Measurements from ENCODE around the gene ATG5. TPM values are rescaled to one million over a fixed set of nuclear protein-coding genes. Genes with fewer than 3 reads are reported as not detected.

The ATG5 gene
- total RNA-seq, 2 experiments from 2014 or later, result 31.6 to 36.0 TPM

DNA sequence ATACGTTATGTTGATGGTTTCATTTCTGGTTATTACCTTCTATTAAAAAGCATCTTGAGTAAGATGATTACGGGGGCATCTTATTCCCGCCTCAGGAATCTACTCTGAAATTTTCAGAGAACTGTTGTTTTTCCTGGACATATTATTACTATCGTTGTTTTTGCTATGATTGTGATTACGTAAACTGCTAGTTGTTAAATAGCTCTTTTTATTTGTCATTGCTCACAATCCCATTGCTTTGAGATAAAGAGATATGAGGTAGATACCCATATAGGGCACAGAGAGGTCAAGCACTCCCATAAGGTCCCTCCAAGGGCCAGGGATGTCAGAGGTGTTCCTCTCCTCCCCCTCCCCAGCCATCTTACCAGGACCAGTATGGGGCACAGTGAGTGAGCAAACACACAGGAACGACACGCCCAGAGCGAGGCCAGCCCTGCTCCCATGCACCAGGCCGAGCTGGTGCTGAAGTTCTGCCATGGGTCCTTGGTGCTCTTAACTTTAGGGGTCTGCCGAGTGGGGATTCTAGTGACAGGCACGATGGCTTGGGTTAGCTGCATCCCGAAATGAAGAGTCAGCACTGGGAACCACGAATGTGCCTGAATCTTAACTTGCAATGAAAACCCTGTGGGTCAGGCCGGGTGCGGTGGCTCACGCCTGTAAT lies 189.5 kb downstream of the ATG5 start:
- CTCF ChIA-PET, result no interaction called here
- H3K4me1 Mint-ChIP-seq (ENCODE audit: low read depth), result peaks cover 28% of the 10 kb centered on the region
- H3K4me3 Mint-ChIP-seq, result no peak overlapping the region
- H3K27me3 Mint-ChIP-seq (ENCODE audit: low read depth), result no peaks in the 10 kb centered on the region
- DNase-seq (no peak), ATAC-seq (no peak)
- no peaks in the 10 kb centered on the region for H3K9me3 Mint-ChIP-seq (ENCODE audit: insufficient read depth)
- H3K36me3 Mint-ChIP-seq (ENCODE audit: low read depth), result no peaks in the 10 kb centered on the region
- POLR2A ChIA-PET, result no interaction called here
- H3K27ac Mint-ChIP-seq, result no peak overlapping the region

DNA sequence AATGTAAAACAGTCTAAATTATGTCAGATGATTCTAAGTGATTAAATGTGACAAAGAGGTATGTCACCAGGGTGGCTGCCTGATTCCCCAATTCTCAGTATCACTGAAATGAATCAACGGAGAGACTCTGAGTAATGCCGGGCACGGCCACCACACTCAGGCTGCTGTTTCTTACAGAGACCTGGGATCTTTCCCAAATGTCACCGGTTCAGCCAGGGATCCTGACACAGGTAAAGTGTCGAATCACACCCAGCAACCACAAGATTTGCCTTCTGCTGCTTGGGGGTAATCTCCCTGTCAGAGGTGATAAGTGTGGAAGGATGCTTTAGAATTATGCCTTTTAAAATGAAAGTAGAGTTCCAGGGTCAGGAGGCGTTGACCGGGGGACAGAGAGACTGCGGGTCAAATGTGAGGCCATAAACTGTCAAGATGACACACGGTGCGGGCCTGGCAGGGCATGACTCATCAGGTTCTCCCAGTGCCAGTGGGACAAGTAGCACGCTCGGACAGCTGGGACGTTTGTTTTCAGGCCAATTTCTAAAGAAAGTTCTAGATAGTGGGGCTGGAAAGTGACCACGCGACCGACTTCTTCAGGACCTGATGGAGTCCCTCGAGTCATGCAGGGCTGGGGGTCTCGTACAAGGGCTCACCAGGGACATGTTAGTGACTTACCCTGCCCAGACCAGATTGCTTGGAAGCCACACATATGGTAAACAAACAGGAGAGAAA lies 190.5 kb downstream of the ATG5 start:
- Mint-ChIP-seq H3K9me3 (ENCODE audit: insufficient read depth) (no peaks in the 10 kb centered on the region), H3K27ac (no peak overlapping the region), H3K4me3 (no peak overlapping the region), H3K36me3 (ENCODE audit: low read depth) (no peaks in the 10 kb centered on the region), H3K27me3 (ENCODE audit: low read depth) (no peaks in the 10 kb centered on the region), H3K4me1 (ENCODE audit: low read depth) (peaks cover 24% of the 10 kb centered on the region)
- POLR2A ChIA-PET, result no interaction called here
- ATAC-seq (no peak), DNase-seq (no peak)
- CTCF ChIA-PET, result no interaction called here

Other genes starting within 250 kb of the ATG5 start
- gene PRDM1, start 239.4 kb downstream of the ATG5 start, total RNA-seq, result 10 to 100 TPM; 14.4 to 14.7 TPM
- gene CRYBG1, start 35.0 kb upstream of the ATG5 start, total RNA-seq, result 10 to 100 TPM; 34.9 to 36.8 TPM